ENCODE measurements around the gene NRG4.

DNA sequence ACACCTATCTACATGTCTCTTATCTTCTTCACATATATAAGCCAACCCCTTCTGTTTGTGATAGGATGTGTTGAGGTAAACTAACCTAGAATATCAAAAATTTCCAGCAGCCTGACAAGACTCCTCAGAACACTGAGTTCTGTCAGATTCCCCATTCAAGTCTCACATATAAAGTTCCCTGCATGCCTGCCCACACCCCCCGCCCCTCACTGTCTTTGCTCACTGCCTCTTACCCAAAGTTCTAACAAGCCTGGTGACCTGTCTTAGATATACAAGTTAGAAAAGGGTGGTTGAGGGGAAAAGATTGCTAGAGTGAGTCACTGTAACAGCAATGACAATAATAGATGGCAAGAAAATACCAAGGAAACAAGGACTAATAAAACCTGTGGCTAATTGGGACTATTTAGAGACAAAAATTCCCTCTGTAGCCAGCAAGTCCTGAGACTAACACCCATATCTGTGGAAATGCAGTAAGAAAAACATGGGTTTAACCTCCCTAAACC lies 68.5 kb downstream of the NRG4 start:
- TF ChIP-seq POLR2A (IDR thresholded peaks at IDR 0.05) (no peak), EP300 (IDR thresholded peaks at IDR 0.05) (no peak)
- TF ChIP-seq, protein P1, sequence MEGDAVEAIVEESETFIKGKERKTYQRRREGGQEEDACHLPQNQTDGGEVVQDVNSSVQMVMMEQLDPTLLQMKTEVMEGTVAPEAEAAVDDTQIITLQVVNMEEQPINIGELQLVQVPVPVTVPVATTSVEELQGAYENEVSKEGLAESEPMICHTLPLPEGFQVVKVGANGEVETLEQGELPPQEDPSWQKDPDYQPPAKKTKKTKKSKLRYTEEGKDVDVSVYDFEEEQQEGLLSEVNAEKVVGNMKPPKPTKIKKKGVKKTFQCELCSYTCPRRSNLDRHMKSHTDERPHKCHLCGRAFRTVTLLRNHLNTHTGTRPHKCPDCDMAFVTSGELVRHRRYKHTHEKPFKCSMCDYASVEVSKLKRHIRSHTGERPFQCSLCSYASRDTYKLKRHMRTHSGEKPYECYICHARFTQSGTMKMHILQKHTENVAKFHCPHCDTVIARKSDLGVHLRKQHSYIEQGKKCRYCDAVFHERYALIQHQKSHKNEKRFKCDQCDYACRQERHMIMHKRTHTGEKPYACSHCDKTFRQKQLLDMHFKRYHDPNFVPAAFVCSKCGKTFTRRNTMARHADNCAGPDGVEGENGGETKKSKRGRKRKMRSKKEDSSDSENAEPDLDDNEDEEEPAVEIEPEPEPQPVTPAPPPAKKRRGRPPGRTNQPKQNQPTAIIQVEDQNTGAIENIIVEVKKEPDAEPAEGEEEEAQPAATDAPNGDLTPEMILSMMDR (IDR thresholded peaks at IDR 0.05): no peak

All from ovary (tissue), 3 donors.